ENCODE data around the gene NREP.

Gene NREP

DNA sequence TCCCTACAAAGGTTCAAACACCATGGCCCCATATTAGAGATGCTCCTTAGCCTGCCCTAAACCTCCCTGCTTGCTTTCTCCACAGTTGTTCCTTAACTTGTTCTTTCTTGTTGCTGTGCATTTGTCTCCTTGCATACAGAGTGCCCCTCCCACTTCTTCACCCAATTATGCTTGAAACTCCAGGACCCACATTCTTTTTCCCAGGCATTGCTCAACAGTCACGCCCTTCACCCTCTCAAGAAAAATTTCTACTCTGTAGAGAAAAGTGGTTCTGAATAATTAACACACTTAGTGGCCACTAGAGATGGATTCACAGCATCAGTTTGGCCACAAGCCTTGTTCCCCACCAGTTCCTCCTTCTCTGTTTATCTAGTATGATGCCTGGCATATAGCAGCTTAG is 57.7 kb downstream of the NREP start:
- DNase-seq (ENCODE audit: insufficient read length, low spot score): no peak

DNA sequence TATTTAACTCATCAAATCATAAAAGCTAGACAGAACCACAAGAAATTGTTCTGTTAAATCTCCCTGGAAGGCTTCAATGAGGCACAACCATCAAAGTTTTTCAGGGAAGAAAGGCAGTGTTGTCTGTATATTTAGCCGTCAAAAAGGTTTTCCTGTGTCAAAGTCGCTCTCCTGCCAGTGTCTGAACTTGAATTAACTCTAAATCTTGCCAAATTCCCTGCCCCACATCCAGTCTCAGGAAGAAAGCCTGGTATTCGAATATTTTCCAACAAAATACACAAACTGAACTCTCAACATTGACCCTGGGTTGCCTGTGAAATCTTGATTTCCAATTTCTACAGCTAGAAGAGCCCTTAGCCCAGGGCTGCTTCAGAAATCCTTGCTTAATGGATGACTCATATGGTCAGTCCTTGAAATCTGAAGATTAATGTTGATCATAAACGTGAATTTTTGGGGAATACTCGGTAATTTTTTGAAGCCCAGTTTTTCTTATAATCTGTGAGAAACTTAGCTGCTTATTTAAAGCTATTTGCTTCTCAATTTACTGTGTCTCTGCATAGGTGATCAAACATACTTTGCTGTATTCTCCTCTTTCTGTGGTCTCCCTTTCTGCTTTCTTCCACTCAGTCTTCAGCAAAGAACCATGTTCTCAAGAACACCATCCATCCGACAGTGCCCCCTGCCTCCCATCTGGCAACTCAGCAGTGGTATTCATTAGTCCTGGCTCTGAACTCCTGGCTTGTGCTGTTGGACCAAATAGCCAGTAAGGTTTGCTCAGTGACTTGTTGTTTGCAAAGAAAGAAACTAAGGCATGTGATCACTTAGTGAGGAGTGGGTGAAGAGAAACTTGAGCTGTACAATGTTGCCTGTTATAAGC is 58.9 kb downstream of the NREP start:
- FAIRE-seq (no peak), DNase-seq (ENCODE audit: insufficient read length, low spot score) (no peak)

More for the DNA sequence above, 57.7 kb downstream of the NREP start:
- no peak for FAIRE-seq

- DNase-seq (ENCODE audit: insufficient read length, low spot score) (no peak), FAIRE-seq (no peak)
Observed at GRCh38 chr5:111697215-111697614, 59.8 kb downstream of the NREP start.

GRCh38 chr5:111695991-111696390 is 61.0 kb downstream of the NREP start:
- FAIRE-seq (no peak), DNase-seq (ENCODE audit: insufficient read length, low spot score) (no peak)

GRCh38 chr5:111694133-111694532 is 62.9 kb downstream of the NREP start:
- DNase-seq (ENCODE audit: insufficient read length, low spot score) (no peak), FAIRE-seq (no peak)

- no peak for FAIRE-seq
Observed at GRCh38 chr5:111691914-111692313, 65.1 kb downstream of the NREP start.

GRCh38 chr5:111691508-111691907 is 65.5 kb downstream of the NREP start:
- no peak for FAIRE-seq
- no peak for DNase-seq (ENCODE audit: insufficient read length, low spot score)

More at GRCh38 chr5:111691914-111692313, 65.1 kb downstream of the NREP start:
- DNase-seq (ENCODE audit: insufficient read length, low spot score): no peak

- no peak for FAIRE-seq
- DNase-seq (ENCODE audit: insufficient read length, low spot score): no peak
Observed at GRCh38 chr5:111689357-111689935, 67.5 kb downstream of the NREP start.

GRCh38 chr5:111685969-111686368 is 71.0 kb downstream of the NREP start:
- peak; percentile 85 for FAIRE-seq

DNA sequence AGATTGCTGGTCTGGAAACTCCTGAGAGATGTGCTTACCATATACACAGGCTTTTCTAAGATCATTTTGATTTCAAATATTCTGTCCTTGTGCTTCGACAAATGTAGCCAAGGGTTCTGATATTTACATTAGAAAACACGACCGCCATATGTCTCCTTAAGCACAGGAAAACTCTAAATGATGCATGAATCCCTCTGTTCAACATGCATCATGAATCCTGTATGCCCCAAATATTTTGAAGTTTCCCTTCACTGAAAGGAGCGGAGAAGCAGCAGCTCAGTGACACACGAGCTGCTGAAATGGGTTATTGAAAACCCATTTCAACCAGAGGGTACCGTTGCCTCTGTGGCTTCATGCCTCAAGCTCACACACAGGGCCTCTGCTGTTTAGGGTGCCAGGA is 74.4 kb downstream of the NREP start:
- FAIRE-seq (no peak), DNase-seq (ENCODE audit: insufficient read length, low spot score) (no peak)

More at GRCh38 chr5:111685969-111686368, 71.0 kb downstream of the NREP start:
- peak; percentile 5 for DNase-seq (ENCODE audit: insufficient read length, low spot score)

DNA sequence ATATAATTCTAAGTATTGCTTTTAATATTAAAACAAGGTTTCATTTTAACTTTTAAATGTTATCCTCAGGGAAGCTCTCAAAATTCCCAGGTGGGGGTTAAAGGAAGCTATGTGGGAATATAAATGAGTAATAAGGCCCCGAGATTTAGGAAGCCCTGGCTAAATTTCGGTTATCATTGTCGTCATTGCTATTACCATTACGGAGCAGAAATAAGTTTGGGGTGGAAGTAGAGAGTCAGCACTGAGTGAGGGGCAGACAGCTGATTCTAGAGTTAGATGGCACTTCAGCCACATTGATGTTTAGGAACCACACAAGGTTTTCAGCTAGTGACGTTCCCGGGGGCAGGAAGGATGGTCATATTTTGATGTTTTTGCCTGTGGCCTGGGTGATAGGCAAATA is 74.9 kb downstream of the NREP start:
- FAIRE-seq (no peak), DNase-seq (ENCODE audit: insufficient read length, low spot score) (no peak)

DNA sequence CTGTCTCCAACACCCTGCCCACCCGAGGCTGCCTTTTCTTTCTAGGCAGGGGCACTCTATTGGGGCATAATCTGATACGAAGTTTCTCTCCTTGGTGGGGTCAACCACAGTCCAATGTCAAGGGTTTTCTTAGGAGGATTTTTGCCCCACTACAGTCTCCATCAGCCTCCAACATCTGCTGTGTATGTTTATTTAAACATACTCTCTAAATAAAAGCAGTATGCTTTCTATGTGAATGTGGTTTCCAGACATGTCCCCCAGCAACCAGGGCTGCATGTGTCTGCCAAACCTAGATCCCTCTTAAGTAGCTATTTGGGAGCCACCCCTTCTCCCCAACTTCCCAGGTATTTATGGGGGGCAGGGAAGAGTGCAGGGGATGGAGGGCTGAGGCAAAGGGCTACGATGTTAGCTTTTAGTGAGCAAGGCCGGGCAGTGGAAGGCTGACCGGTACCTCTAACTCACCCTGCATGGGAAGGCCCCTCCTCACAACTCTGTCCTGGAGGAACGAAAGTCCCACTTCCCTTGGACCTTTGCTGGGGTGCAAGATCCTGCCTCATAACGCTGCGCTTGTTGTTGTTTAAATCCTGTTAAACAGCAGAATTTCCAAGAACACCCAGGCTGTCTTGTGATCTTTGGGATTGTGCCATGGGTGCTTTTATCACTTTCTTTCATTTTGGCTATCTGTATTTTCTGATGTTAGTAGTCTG is 75.4 kb downstream of the NREP start:
- DNase-seq (ENCODE audit: insufficient read length, low spot score) (no peak), FAIRE-seq (no peak)

GRCh38 chr5:111680737-111681413 is 76.1 kb downstream of the NREP start:
- FAIRE-seq (no peak), DNase-seq (ENCODE audit: insufficient read length, low spot score) (no peak)

DNA sequence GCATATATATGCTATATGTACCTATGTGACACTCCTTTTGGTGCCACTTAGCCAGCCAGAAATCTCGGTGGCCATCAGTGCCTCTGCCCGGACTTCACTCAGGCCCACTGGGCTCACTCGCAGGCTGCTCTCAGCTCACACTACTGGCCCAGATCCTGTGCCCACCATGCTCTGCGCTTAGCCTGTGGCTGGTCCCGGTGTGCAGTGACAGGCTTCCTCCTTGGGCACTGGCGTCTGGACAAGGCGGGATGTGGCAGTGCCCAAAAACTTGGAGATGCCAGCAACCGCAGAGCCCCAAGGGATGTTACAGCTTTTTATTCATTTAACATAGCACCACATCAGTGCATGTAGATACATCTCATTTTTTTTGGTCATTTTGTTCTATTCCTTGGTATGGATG is 77.4 kb downstream of the NREP start:
- FAIRE-seq (no peak), DNase-seq (ENCODE audit: insufficient read length, low spot score) (no peak)

Data from GM19239 (cell line).